Right renal pelvis (tissue), 4 donors: ENCODE results near the gene ZNF628. TPM values are rescaled to one million over a fixed set of nuclear protein-coding genes. Genes with fewer than 3 reads are reported as not detected.

Experiments
- DNase-seq, 4 donors: peaks; one replicate each; pipeline ENCODE4 v3.0.0-alpha.2; 2013; ENCODE audit warnings: low read depth in 4 of 4, low spot score in 3 of 4, missing footprints in 1 of 4
- polyA plus RNA-seq, 4 donors: library from polyadenylated mRNA; unstranded; fragments of 120-200 nt; gene quantifications; one replicate each; pipeline ENCODE4 v1.2.1, GENCODE V29; 2013; ENCODE audit not compliant: insufficient read length in 4 of 4

ZNF628 gene
- polyA plus RNA-seq, 4 donors, result 3.2 to 5.4 (median 3.6) TPM

DNA sequence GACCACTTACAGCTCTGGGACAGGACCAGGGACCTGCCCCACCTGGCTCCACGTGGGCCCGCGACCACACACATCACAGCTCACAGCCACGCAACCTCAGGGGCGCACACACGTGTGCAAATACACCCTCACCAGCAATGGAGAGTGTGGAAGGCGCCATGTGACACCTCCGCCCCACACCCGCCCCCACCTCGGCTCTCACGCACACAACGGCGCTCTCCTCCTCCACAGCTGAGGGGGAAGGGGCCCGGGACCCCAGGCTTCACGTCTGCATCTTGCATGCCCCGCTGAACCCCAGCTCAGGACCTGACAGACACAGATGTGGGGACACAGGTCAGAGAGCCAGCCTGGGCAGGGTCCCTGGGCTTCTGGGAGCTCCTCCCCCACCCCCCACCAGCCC, 26.9 kb upstream of the ZNF628 start:
- no peak for DNase-seq

- DNase-seq, result no peak
Observed at GRCh38 chr19:55451163-55451964, 25.1 kb upstream of the ZNF628 start.

DNA sequence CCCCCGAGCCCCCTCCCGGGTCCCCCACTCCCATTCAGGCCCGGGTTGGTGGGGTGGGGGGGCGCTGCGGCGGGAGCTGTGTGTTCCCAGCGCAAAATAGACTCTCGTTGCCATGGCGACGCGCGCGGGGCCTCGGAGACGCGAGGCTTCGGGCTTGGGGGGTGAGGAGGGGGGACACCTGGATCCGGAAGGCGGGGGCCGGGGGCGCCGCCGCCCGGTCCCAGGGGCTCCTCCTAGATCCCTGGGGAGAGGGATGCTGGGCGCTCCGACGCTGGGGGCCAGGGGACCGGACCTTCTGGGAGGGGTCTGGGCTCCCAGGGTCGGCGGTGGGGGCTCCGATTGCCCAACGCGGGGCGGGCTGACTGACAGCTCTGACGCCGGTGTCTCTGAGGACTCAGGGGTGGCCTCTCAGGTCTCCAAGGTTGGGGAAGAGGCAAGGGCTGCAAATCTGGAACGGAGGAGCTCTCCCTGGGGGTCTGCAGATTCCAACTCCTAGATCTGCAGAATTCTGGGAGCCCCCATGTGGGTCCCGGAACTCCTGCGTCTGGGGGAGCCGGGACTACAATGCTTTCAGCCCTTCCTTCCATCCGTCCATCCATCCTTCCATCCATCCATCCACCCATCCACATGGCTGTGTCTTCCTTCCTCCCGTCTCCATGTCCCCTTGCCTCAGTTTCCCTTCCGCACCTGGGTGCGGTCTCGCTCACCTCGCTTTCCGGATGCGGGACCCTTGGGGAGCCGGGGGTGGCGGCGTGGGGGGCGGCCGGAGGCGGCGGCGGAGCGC, 24.3 kb upstream of the ZNF628 start:
- DNase-seq, result no peak

DNA sequence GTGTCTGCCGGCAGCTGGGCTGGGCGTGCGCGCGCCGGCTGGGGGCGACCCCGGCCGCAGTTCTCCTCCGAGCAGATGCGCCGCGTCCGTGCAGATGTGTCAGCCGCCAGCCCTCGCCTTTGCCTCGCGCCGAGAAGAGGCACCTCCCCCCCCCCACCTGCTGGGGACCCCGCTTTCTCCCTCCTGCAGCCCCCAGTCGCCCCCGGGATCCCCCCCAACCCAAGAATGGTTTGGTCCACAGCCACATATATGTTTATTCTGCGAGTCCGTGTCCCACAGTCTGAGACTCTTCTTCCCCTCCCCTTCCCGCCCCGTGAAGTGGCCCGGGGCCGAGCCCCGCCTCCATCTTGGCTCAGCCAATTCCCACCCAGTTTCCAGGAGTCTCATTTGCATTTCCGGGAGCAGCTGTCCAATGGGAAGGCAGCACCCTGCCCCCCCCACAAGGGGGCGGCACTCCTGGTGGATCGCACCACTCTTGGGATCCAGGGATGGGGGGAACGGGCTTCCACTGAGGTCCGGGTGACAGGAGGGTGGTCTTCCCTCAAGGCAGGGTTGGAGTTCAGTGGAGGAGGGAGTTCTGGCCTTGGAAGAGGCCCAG, 23.6 kb upstream of the ZNF628 start:
- peak; percentile 74 to 80 (median 78) for DNase-seq

DNA sequence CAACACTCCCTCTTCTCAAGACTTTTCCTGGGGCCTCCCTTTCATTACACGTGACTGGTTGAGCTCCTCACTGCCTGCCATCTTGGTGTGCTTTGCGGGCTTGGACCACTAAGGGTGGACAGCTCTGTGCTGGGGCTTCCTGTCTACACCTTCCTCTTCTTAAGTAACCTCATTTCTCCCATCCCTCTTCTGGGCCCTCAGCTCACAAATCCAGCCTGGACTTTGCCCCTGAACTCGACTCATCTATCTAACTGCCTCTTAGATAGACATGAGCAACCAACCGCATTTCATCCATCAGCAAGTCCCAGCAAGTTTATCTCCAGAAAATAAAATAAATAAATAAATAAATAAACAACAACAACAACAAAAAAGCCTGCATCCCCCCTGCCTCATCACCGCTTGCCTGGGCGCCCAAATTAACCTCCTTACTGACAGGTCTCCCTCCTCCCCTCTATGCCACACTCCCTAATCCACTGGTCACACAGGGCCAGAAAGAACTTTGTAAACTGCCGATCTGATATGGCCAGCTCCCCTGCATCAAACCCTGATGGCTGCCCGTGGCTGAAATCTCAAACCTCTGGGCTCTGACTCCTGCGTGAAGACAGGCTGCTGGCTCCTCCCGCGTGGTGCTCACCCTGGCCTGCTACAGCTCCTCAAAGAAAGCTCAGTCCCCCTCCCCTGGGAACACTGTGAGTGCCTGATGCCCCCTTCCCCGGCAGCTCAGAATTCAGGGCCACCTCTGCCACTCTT, 22.7 kb upstream of the ZNF628 start:
- DNase-seq, result no peak

DNA sequence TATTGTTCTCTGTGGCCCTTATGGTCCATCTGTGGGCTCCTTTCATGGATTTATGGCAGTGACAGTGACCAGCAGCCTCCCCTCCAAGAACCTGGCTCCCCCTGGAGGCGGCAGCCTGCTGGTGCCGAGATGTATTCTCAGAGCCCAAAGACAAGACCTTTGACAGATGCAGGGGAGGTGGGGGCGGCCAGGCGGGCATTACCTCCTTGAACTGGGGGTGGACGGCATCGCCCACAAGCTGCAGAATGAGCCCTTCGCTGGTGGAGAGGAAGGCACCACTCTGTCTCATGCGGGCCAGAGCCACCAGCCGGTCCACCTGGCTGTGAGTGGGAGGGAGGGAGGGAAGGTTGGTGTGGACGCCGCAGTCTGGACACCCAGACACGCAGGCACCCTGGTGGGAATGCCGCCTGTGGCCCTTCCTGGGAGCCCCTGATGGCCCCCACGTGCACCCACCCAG, 21.6 kb upstream of the ZNF628 start:
- no peak for DNase-seq

GRCh38 chr19:55455576-55456235, 20.7 kb upstream of the ZNF628 start:
- DNase-seq, result no peak

GRCh38 chr19:55456347-55456746, 20.1 kb upstream of the ZNF628 start:
- DNase-seq, result no peak

GRCh38 chr19:55457683-55458457, 18.5 kb upstream of the ZNF628 start:
- DNase-seq, result no peak

GRCh38 chr19:55459551-55459949, 16.9 kb upstream of the ZNF628 start:
- no peak for DNase-seq

- DNase-seq, result no peak
Observed at GRCh38 chr19:55459950-55460657, 16.3 kb upstream of the ZNF628 start.

DNA sequence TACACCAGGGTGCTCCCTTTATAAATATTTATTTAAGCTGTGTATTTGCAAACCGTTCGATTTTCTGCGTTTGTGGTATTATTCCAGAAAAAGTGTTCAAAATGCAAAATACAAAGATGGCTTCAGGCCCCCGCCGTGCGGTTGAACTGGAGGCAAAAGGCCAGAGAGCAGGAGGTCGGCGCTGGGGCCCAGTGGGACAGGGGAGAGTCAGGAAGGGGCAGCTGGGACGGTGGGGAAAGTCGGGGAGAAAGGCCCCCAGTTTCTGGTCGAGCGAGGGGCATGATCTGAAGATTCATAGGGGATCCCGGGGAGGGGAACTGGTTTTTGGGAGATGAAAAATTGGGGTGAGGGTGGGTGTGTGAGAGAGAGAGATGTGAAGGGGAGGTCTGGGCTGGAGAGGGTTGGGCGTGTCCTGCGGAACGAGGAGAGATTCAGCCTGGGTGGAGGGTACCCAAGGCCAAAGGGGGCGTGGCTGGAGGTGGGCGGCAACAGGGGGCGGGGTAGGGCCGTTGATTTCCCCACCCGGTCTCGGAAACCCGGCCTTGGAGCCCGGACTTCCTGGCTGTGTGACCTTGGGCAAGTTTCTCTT, 15.7 kb upstream of the ZNF628 start:
- DNase-seq, result no peak

DNA sequence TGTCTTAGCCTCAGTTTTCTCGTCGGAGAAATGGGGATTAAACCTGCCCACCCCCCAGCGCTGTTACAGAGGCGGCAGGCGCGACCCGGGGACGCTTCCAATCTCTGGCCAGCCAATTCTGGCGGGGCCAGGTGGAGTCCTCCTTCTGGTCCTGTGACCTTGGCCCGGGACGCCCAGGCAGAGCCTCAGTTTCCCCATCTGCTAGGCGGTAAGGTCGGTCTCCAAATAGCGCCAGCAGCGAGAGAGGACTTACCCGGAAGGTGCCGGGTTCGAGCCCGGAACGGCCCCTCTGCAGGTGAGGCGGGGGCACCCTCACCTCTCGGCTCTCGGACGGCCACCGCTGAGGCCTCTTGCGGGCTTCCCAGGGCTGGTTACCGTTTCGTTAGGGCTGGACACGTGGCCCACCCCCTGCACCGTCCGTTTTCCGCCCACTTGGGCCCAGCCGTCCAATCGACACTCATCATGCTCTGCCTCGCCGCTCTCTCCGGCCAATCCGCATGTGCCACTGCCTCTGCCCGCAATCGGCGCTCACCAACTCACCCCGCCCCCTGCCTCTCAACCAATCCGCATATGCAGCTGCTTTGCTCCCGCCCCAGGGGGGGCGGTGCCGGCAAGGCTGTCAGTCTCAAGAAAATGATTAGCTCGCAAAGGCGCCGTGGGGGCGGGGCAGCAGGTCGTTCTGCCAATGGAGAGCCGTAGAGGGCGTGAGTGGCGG, 15.0 kb upstream of the ZNF628 start, which contains the start of gene ISOC2:
ISOC2 (minus strand) TSS at position 384 of the 715 bp plus-strand sequence. CDS start 5,156 bp downstream, outside the sequence.
- DNase-seq, result peak; percentile 98 to 99 (median 99)

DNA sequence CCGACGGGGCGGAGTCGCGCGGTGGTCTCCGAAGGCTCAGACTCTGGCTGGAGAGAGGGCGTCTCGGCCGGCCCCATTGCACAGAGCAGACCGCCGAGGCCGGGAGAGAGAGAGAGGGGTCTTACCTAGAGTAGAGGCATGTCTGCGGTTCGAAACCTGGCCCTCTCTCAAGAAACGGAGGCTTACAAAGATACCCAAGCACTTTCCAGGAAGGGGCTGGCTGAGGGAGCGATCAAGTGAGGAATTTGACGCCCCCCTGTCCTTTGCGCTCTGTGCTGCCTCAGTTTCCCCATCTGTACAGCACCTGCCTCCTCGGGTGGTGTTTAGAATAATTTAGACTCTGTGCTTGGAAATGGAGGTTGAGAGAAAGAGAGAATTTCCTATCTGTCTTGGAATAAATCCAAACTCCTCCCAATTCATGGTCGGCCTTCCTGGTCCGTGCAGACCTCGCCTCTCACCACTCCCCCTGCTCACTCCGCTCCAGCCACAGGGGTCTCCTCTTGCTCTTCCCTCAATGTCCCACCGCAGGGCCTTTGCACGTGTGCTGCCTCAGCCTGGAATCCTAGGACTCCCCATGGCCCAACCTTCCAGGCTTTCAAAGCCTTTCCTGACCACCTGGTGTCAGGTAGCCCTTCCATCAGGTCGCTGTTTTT, 14.3 kb upstream of the ZNF628 start:
- DNase-seq, result no peak

GRCh38 chr19:55462722-55463121, 13.7 kb upstream of the ZNF628 start:
- DNase-seq, result no peak

- DNase-seq, result no peak
Observed at GRCh38 chr19:55463583-55464031, 12.8 kb upstream of the ZNF628 start.
